Measurements from ENCODE around the gene SCTR.

The SCTR gene

DNA sequence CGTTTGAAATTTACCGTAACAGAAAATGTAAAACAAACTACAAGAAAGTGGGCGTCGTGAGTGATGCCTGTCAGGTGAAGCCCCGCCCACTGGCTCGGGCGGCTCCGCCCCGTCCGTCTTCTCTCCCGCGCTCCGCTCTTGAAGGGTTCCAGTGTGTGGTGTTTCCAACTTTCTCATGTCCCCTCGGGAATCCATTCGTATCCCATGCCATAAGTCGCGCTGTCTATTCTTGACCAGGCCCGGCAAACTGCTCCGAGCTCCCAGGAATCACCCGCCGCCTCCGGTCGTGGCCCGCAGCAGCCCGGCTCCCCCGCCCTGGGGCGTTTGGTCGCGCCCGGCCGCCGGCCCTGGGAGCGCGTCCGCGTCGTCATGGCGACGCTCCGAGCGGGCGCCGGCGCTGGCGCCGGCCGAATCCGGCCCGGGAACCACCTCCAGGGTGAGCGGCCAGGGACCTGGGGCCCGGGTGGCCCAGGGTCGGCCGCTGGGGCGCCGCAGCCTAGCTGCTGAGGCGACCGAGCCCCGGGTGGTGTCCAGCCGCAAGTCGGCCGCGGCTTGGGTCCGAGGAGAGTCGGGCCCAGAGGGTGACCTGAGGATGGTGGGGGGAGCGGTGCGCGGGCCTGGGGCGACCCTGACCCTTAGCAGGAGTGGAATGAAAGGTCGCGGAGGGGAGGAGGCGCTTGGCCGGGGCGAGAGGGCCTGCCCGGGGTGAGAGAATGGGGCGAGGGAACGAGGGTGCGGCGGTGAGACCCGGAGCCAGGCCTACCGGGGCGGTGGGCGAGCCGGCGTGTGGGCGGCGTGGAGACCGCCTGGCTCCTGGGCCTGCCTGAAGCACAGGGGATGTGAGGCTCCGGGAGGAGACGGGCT, 20.0 kb upstream of the SCTR start, which contains the start of gene CFAP221:
TSS of gene CFAP221 (plus strand) at position 375 of the 864 bp plus-strand sequence. CDS start 1,683 bp downstream, outside the sequence.
- TF ChIP-seq ZFP3 (CRISPR knock-in tag; IDR thresholded peaks at IDR 0.05) = no peak
- TF ChIP-seq SNAI2 (CRISPR knock-in tag; IDR thresholded peaks at IDR 0.05) = no peak
- TF ChIP-seq, protein P1, sequence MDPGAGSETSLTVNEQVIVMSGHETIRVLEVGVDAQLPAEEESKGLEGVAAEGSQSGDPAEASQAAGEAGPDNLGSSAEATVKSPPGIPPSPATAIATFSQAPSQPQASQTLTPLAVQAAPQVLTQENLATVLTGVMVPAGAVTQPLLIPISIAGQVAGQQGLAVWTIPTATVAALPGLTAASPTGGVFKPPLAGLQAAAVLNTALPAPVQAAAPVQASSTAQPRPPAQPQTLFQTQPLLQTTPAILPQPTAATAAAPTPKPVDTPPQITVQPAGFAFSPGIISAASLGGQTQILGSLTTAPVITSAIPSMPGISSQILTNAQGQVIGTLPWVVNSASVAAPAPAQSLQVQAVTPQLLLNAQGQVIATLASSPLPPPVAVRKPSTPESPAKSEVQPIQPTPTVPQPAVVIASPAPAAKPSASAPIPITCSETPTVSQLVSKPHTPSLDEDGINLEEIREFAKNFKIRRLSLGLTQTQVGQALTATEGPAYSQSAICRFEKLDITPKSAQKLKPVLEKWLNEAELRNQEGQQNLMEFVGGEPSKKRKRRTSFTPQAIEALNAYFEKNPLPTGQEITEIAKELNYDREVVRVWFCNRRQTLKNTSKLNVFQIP (CRISPR knock-in tag; IDR thresholded peaks at IDR 0.05; ENCODE audit: borderline replicate concordance, low read depth) = no peak
- TF ChIP-seq PPARA (CRISPR knock-in tag; IDR thresholded peaks at IDR 0.05; ENCODE audit: borderline replicate concordance) = no peak
- no peak for TF ChIP-seq RARB (CRISPR knock-in tag; IDR thresholded peaks at IDR 0.05)
- TF ChIP-seq ZFP30 (CRISPR knock-in tag; IDR thresholded peaks at IDR 0.05) = no peak
- TF ChIP-seq ZNF70 (CRISPR knock-in tag; IDR thresholded peaks at IDR 0.05) = no peak
- TF ChIP-seq PATZ1 (CRISPR knock-in tag; IDR thresholded peaks at IDR 0.05; ENCODE audit: borderline replicate concordance) = no peak
- TF ChIP-seq ZNF8 (CRISPR knock-in tag; IDR thresholded peaks at IDR 0.05) = no peak
- TF ChIP-seq CSRNP3 (CRISPR knock-in tag; IDR thresholded peaks at IDR 0.05) = no peak
- TF ChIP-seq CSDC2 (CRISPR knock-in tag; IDR thresholded peaks at IDR 0.05) = no peak
- TF ChIP-seq, protein P2, sequence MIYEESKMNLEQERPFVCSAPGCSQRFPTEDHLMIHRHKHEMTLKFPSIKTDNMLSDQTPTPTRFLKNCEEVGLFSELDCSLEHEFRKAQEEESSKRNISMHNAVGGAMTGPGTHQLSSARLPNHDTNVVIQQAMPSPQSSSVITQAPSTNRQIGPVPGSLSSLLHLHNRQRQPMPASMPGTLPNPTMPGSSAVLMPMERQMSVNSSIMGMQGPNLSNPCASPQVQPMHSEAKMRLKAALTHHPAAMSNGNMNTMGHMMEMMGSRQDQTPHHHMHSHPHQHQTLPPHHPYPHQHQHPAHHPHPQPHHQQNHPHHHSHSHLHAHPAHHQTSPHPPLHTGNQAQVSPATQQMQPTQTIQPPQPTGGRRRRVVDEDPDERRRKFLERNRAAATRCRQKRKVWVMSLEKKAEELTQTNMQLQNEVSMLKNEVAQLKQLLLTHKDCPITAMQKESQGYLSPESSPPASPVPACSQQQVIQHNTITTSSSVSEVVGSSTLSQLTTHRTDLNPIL (CRISPR knock-in tag; IDR thresholded peaks at IDR 0.05; ENCODE audit: low read depth) = no peak
- no peak for TF ChIP-seq BACH2 (CRISPR knock-in tag; IDR thresholded peaks at IDR 0.05; ENCODE audit: borderline replicate concordance)
- no peak for TF ChIP-seq GLIS3 (CRISPR knock-in tag; IDR thresholded peaks at IDR 0.05)
- TF ChIP-seq TCF4 (CRISPR knock-in tag; IDR thresholded peaks at IDR 0.05; ENCODE audit: borderline replicate concordance) = no peak
- TF ChIP-seq ZNF565 (CRISPR knock-in tag; conservative IDR thresholded peaks at IDR 0.05; ENCODE audit: low read depth) = no peak
- no peak for TF ChIP-seq OSR1 (CRISPR knock-in tag; IDR thresholded peaks at IDR 0.05)
- TF ChIP-seq TOX (CRISPR knock-in tag; IDR thresholded peaks at IDR 0.05; ENCODE audit: borderline replicate concordance) = no peak
- ATAC-seq = peak; percentile 97

- ATAC-seq = no peak
- no peak for TF ChIP-seq ZC3H10 (CRISPR knock-in tag; IDR thresholded peaks at IDR 0.05)
- no peak for TF ChIP-seq ZNF70 (CRISPR knock-in tag; IDR thresholded peaks at IDR 0.05)
- no peak for TF ChIP-seq SNAI2 (CRISPR knock-in tag; IDR thresholded peaks at IDR 0.05)
- no peak for TF ChIP-seq OSR1 (CRISPR knock-in tag; IDR thresholded peaks at IDR 0.05)
- no peak for TF ChIP-seq TCF4 (CRISPR knock-in tag; IDR thresholded peaks at IDR 0.05; ENCODE audit: borderline replicate concordance)
- no peak for TF ChIP-seq ISL1 (CRISPR knock-in tag; IDR thresholded peaks at IDR 0.05)
- no peak for TF ChIP-seq GLIS3 (CRISPR knock-in tag; IDR thresholded peaks at IDR 0.05)
- TF ChIP-seq, protein P2 (CRISPR knock-in tag; IDR thresholded peaks at IDR 0.05; ENCODE audit: low read depth) = no peak
- TF ChIP-seq ZNF8 (CRISPR knock-in tag; IDR thresholded peaks at IDR 0.05) = no peak
- TF ChIP-seq ZFP30 (CRISPR knock-in tag; IDR thresholded peaks at IDR 0.05) = no peak
- no peak for TF ChIP-seq ESRRG (CRISPR knock-in tag; IDR thresholded peaks at IDR 0.05)
- no peak for TF ChIP-seq CSRNP3 (CRISPR knock-in tag; IDR thresholded peaks at IDR 0.05)
- no peak for TF ChIP-seq BACH2 (CRISPR knock-in tag; IDR thresholded peaks at IDR 0.05; ENCODE audit: borderline replicate concordance)
- TF ChIP-seq TOX (CRISPR knock-in tag; IDR thresholded peaks at IDR 0.05; ENCODE audit: borderline replicate concordance) = no peak
These were observed 17.2 kb upstream of the SCTR start for GRCh38 chr2:119541476-119541875.

All from SK-N-SH treated with all-trans-retinoic acid at 6 μM for 48 hours (cell line).